ENCODE data around the gene COMMD7. TPM values are rescaled to one million over a fixed set of nuclear protein-coding genes. Genes with fewer than 3 reads are reported as not detected.

Gene COMMD7
- total and polyA plus RNA-seq, 9 of the 15 experiments (the other 6 are each of a cell fraction or from before 2014, with no cell fraction given): 11.9 to 69.1 (median 34.7) TPM

DNA sequence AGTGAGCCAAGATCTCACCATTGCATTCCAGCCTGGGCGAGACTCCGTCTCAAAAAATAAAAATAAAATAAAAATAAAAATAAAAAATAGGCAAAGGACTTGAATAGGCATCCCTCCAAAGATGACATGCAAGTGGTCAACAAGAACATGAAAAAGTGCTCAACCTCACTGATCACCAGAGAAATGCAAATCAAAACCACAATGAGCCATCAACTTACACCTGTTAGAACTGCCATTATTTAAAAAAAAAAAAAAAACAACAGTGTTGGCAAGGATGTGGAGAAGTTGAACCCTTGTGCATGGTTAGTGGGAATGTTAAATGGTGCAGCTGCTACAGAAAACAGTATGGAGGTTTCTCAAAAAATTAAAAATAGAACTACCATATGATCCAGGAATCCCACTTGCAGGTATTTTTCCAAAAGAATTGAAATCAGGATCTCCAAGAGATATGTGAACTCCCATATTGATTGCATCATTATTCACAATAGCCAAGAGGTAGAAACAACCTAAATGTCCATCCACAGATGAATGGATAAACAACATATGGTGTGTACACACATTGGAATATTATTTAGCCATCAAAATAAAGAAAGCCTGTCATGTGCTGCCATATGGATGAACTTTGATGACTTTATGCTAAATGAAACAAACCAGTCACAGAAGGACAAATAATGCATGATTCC, 72.4 kb downstream of the COMMD7 start:
- H3K9me3 ChIP-seq (replicated peaks; ENCODE audit: control insufficient read depth, insufficient read depth, low read depth, low read length): no peaks in the 10 kb centered on the region
- H3K9ac ChIP-seq (ENCODE audit: insufficient read depth in 1 of 2, low read depth in 2 of 2, low read length in 2 of 2): no peak overlapping the region
- in situ Hi-C loops (cut with MboI): loop anchor here (25.0 kb wide), 2 partner anchors 509 to 834 kb away; partner anchors contain the start of gene FOXS1
- intact Hi-C loops (cut with micrococcal nuclease): no loop called here
- ChIA-PET POLR2A (no interaction called here), CTCF (ENCODE audit: low intra/inter-chr PET ratio) (no interaction called here)
- ATAC-seq (no peak), FAIRE-seq (no peak), DNase-seq (ENCODE audit: extremely low read depth in 1 of 4, low spot score in 3 of 4) (no peak)
- no peaks in the 10 kb centered on the region for H3K9me1 ChIP-seq (ENCODE audit: control insufficient read depth, insufficient read depth, low read length)
- WGBS (ENCODE audit: insufficient coverage, low coverage, missing lambda C conversion rate): 91% methylated on average over 2 of the region's 2 CpGs
- H4K20me1 ChIP-seq (replicated peaks; ENCODE audit: control insufficient read depth, insufficient read depth, low read length): no peaks in the 10 kb centered on the region
- no peaks in the 10 kb centered on the region for H3K36me3 ChIP-seq (ENCODE audit: control insufficient read depth, insufficient read depth, low read length)
- H3K27ac ChIP-seq (ENCODE audit: extremely low read depth, low read depth, low read length): no peak overlapping the region
- no peak overlapping the region for H2AFZ ChIP-seq (ENCODE audit: low read depth, low read length)
- H3K79me2 ChIP-seq (ENCODE audit: control insufficient read depth, insufficient read depth, low read length): no peaks in the 10 kb centered on the region
- no peak overlapping the region for H3K4me2 ChIP-seq (ENCODE audit: insufficient read depth, low read length)
- H3K4me3 ChIP-seq: no peak overlapping the region
- no TSS peak for BruUV-seq (replicated peaks)
- no peaks in the 10 kb centered on the region for H3K27me3 ChIP-seq (ENCODE audit: control insufficient read depth in 2 of 2, insufficient read depth in 2 of 2, low read length in 2 of 2)
- peaks cover 23 to 29% of the 10 kb centered on the region in 2 experiments for H3K4me1 ChIP-seq (replicated peaks in 1 of 2; ENCODE audit: control insufficient read depth in 2 of 2, insufficient read depth in 2 of 2, low read length in 2 of 2)
- TF ChIP-seq, protein P1, sequence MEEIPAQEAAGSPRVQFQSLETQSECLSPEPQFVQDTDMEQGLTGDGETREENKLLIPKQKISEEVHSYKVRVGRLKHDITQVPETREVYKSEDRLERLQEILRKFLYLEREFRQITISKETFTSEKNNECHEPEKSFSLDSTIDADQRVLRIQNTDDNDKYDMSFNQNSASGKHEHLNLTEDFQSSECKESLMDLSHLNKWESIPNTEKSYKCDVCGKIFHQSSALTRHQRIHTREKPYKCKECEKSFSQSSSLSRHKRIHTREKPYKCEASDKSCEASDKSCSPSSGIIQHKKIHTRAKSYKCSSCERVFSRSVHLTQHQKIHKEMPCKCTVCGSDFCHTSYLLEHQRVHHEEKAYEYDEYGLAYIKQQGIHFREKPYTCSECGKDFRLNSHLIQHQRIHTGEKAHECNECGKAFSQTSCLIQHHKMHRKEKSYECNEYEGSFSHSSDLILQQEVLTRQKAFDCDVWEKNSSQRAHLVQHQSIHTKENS (CRISPR knock-in tag; IDR thresholded peaks at IDR 0.05): no peak
- no peak for TF ChIP-seq ZNF551 (CRISPR knock-in tag; IDR thresholded peaks at IDR 0.05)
- TF ChIP-seq HES1 (IDR thresholded peaks at IDR 0.05; ENCODE audit: low read depth): no peak
- TF ChIP-seq JUND (IDR thresholded peaks at IDR 0.05; ENCODE audit: borderline replicate concordance, low read depth, low read length): no peak
- TF ChIP-seq JUND (tag; IDR thresholded peaks at IDR 0.05; ENCODE audit: borderline replicate concordance, low read depth, low read length): no peak
- no peak for TF ChIP-seq POLR3A (IDR thresholded peaks at IDR 0.05; ENCODE audit: borderline replicate concordance, extremely low read depth, insufficient read depth, insufficient read length)
- no peak for TF ChIP-seq BCOR (IDR thresholded peaks at IDR 0.05)
- TF ChIP-seq PHF21A (IDR thresholded peaks at IDR 0.05; ENCODE audit: borderline replicate concordance, low read depth): no peak
- no peak for TF ChIP-seq BACH1 (tag; IDR thresholded peaks at IDR 0.05)
- no peak for TF ChIP-seq SREBF1 (IDR thresholded peaks at IDR 0.05; ENCODE audit: borderline replicate concordance, low read depth, low read length)
- TF ChIP-seq ASH1L (IDR thresholded peaks at IDR 0.05; ENCODE audit: borderline replicate concordance, low read depth, partially characterized antibody): no peak
- TF ChIP-seq FOXM1 (IDR thresholded peaks at IDR 0.05; ENCODE audit: low read depth): no peak
- TF ChIP-seq FOXM1 (CRISPR knock-in tag; IDR thresholded peaks at IDR 0.05; ENCODE audit: low read depth): no peak
- TF ChIP-seq, protein P2, sequence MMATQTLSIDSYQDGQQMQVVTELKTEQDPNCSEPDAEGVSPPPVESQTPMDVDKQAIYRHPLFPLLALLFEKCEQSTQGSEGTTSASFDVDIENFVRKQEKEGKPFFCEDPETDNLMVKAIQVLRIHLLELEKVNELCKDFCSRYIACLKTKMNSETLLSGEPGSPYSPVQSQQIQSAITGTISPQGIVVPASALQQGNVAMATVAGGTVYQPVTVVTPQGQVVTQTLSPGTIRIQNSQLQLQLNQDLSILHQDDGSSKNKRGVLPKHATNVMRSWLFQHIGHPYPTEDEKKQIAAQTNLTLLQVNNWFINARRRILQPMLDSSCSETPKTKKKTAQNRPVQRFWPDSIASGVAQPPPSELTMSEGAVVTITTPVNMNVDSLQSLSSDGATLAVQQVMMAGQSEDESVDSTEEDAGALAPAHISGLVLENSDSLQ (IDR thresholded peaks at IDR 0.05): no peak
- no peak for TF ChIP-seq CEBPG (CRISPR knock-in tag; IDR thresholded peaks at IDR 0.05)
- peak; percentile 66 to 76 for TF ChIP-seq CEBPG (tag; conservative IDR thresholded peaks at IDR 0.05 in 1 of 2, IDR thresholded peaks at IDR 0.05 in 1 of 2)
- TF ChIP-seq, protein P3, sequence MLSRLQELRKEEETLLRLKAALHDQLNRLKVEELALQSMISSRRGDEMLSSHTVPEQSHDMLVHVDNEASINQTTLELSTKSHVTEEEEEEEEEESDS (CRISPR knock-in tag; IDR thresholded peaks at IDR 0.05): no peak
- no peak for TF ChIP-seq POLR2B (IDR thresholded peaks at IDR 0.05; ENCODE audit: low read depth, partially characterized antibody)
- no peak for TF ChIP-seq MEIS2 (IDR thresholded peaks at IDR 0.05; ENCODE audit: partially characterized antibody)
- peak; percentile 38; the same call in 1 of the 2 replicates for TF ChIP-seq CEBPB (tag; IDR thresholded peaks at IDR 0.05)
- TF ChIP-seq ZBTB1 (CRISPR knock-in tag; IDR thresholded peaks at IDR 0.05; ENCODE audit: borderline replicate concordance, low read depth): no peak
